VCaP (cell line): ENCODE data around the gene OR10P1.

Experiments used
- H3K27ac ChIP-seq: fragments of 450-650 bp; 2 replicates; pipeline ENCODE4 v1.5.1; 2017
- CTCF ChIP-seq: fragments of 450-650 bp; conservative IDR thresholded peaks from 2 replicates; pipeline ENCODE4 v1.5.1; 2017; ENCODE audit warnings: mild to moderate bottlenecking, moderate library complexity

OR10P1 gene

DNA sequence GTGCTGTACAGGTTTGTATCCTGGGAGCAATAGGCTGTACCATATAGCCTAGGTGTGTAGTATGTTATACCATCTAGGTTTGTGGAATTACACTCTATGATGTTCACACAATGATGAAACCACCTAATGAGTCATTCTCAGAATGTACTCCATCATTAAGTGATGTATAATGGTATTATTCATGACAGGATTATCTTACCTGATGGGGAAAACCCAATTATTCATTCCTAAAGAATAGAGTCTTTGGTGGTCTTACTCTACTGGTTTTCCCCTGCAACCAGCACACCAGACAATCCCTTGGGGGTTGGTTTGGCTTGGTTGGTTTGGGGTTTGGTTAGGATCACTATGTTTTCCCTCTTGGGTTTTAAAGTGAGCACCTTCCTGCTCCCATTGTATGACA, 12.6 kb upstream of the OR10P1 start:
- no peak overlapping the region for H3K27ac ChIP-seq
- TF ChIP-seq CTCF: no peak

GRCh38 chr12:55626154-55626553, 10.5 kb upstream of the OR10P1 start:
- no peak overlapping the region for H3K27ac ChIP-seq
- no peak for TF ChIP-seq CTCF

GRCh38 chr12:55629058-55629841, 7.4 kb upstream of the OR10P1 start:
- TF ChIP-seq CTCF: no peak
- H3K27ac ChIP-seq: no peak overlapping the region

- no peak overlapping the region for H3K27ac ChIP-seq
- TF ChIP-seq CTCF: no peak
Observed at GRCh38 chr12:55631056-55631455, 5.6 kb upstream of the OR10P1 start.

DNA sequence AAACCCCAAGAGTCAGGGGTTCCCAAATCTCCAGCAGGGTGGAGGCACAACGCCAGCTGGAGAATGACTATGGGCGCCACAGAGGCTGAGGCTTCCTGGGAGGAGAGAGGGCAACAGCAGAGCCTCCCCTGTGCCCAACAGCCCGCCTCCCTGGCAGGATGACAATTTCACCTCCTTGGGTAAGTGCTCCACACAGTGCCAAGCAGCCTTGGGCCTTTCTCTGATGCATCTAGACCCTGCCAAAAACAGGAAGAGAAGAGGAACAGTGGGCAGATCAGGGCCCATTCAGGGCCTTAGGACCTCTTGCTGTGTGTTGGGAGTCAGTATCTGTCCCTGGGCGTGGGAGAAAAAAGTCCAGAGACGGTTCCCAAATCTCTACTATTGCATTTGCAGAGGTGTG, 5.0 kb upstream of the OR10P1 start:
- no peak for TF ChIP-seq CTCF
- H3K27ac ChIP-seq: no peak overlapping the region

GRCh38 chr12:55633151-55633550, 3.5 kb upstream of the OR10P1 start:
- no peak overlapping the region for H3K27ac ChIP-seq
- TF ChIP-seq CTCF: no peak

DNA sequence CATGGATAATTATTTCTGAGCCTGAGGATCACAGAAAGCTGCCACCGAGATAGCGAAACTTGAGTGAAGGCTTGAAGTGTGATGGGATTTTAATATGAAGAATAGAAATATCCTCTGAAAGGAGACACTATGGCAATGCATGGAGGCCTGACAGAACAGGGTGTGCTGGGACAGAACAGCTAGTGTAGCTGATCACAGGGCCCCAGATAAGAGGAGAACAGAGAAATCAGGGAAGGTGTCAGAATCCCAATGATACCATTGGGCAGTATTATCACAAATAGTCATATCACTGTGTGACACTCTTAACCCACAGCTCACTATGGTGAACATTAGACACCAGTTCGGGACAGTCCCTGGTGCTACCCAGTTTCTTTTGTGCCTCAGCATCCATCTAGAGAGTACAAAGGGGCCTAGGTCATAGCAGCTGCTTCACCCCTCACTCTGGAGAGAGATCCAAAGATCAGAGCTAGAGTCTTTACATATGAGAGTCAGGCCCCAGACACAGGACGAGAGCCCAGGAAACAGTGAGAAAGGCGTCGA, 506 bp upstream of the OR10P1 start:
- no peak overlapping the region for H3K27ac ChIP-seq
- no peak for TF ChIP-seq CTCF
